Tibial artery (tissue), 4 donors: ENCODE measurements around the gene WDR7.

Source experiments
- DNase-seq, 2 donors: peaks; one replicate each; pipeline ENCODE4 v3.0.0-alpha.2; 2019
- H3K27ac ChIP-seq, 2 donors: fragments of 200-600 bp; sonication (generic) in 1 of 2; 1 replicate in 1 of 2; 2 replicates in 1 of 2; pipeline ENCODE4 v1.5.1; 2018 to 2019; ENCODE audit warnings: mild to moderate bottlenecking in 1 of 2
- H3K27me3 ChIP-seq, 2 donors: fragments of 200-600 bp; sonication (generic) in 1 of 2; one replicate each; pipeline versions ENCODE4 v1.5.1 to v1.6.0; 2016 to 2019
- H3K36me3 ChIP-seq, 3 donors: fragments of 200-600 bp; sonication (generic) in 2 of 3; one replicate each; pipeline ENCODE4 v1.5.1; 2016 to 2019; ENCODE audit warnings: mild to moderate bottlenecking in 2 of 3
- H3K4me1 ChIP-seq, 4 donors: fragments of 200-600 bp; sonication (generic) in 2 of 4; 1 replicate in 3 of 4; 2 replicates in 1 of 4; pipeline ENCODE4 v1.5.1; 2016 to 2019
- H3K4me3 ChIP-seq, 2 donors: fragments of 200-600 bp; sonication (generic) in 1 of 2; 1 replicate in 1 of 2; 2 replicates in 1 of 2; pipeline ENCODE4 v1.5.1; 2018 to 2019; ENCODE audit warnings: mild to moderate bottlenecking in 2 of 2
- H3K9me3 ChIP-seq, 3 donors: fragments of 200-600 bp; sonication (generic) in 1 of 3; one replicate each; pipeline ENCODE4 v1.5.1; 2016 to 2019
- intact Hi-C: fragments of 100-400 bp; cut with DNase I; formaldehyde crosslinking; loops from one replicate; pipeline ENCODE4 v1.15.0; 2023; ENCODE audit warnings: low total_unique reads
- TF ChIP-seq, protein P1 (sequence below), 2 experiments: fragments of 200-600 bp in 1 of 2; fragments of 450-650 bp in 1 of 2; IDR thresholded peaks; one replicate each; pipeline ENCODE4 v1.5.1; 2017 to 2019; ENCODE audit warnings: antibody characterized with exemption in 2 of 2, mild to moderate bottlenecking in 1 of 2, moderate library complexity in 1 of 2

Gene WDR7

GRCh38 chr18:56738184-56738583 is 87.0 kb downstream of the WDR7 start:
- intact Hi-C loops = no loop called here
- Histone ChIP-seq H3K4me3 (no peak overlapping the region), H3K36me3 (peaks cover 0 to 7% (median 0%) of the 10 kb centered on the region in 3 donors), H3K4me1 (no peaks in the 10 kb centered on the region), H3K27ac (no peak overlapping the region), H3K9me3 (no peaks in the 10 kb centered on the region), H3K27me3 (no peaks in the 10 kb centered on the region)
- TF ChIP-seq, protein P1, sequence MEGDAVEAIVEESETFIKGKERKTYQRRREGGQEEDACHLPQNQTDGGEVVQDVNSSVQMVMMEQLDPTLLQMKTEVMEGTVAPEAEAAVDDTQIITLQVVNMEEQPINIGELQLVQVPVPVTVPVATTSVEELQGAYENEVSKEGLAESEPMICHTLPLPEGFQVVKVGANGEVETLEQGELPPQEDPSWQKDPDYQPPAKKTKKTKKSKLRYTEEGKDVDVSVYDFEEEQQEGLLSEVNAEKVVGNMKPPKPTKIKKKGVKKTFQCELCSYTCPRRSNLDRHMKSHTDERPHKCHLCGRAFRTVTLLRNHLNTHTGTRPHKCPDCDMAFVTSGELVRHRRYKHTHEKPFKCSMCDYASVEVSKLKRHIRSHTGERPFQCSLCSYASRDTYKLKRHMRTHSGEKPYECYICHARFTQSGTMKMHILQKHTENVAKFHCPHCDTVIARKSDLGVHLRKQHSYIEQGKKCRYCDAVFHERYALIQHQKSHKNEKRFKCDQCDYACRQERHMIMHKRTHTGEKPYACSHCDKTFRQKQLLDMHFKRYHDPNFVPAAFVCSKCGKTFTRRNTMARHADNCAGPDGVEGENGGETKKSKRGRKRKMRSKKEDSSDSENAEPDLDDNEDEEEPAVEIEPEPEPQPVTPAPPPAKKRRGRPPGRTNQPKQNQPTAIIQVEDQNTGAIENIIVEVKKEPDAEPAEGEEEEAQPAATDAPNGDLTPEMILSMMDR (IDR thresholded peaks at IDR 0.05) = no peak
- no peak for DNase-seq

DNA sequence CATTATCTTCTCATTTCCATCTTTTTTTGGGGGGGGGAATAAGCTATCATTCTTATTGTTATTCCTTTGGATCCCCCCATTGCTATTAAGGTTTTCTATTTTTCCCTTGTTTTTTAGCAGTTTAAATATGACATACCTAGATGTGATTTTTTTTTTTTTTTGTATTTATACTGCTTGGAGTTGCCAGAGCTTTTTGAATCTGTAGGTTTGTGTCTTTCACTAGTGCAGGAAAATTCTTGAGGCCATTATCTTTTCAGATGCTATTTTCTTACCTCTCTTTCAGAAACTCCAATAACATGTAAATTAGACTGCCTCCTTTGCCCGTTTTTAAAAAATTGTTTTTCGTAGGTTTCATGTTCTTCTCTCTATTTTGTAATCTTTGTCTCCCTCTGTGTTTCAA is 88.6 kb downstream of the WDR7 start:
- DNase-seq = no peak
- Histone ChIP-seq H3K4me1 (no peaks in the 10 kb centered on the region), H3K27me3 (no peaks in the 10 kb centered on the region), H3K27ac (no peak overlapping the region), H3K36me3 (peaks cover 0 to 7% (median 0%) of the 10 kb centered on the region in 3 donors), H3K4me3 (no peak overlapping the region), H3K9me3 (no peaks in the 10 kb centered on the region)
- intact Hi-C loops = loop anchor here (10.0 kb wide), 1 partner anchor 825 kb away; no protein-coding TSS in a partner anchor
- TF ChIP-seq, protein P1 (IDR thresholded peaks at IDR 0.05) = no peak

GRCh38 chr18:56740645-56741044 is 89.5 kb downstream of the WDR7 start:
- Histone ChIP-seq H3K9me3 (no peaks in the 10 kb centered on the region), H3K27ac (no peak overlapping the region), H3K27me3 (no peaks in the 10 kb centered on the region), H3K4me3 (no peak overlapping the region), H3K4me1 (no peaks in the 10 kb centered on the region), H3K36me3 (peaks cover 0 to 2% (median 0%) of the 10 kb centered on the region in 3 donors)
- intact Hi-C loops = loop anchor here (10.0 kb wide), 1 partner anchor 824 kb away; no protein-coding TSS in a partner anchor
- TF ChIP-seq, protein P1 (IDR thresholded peaks at IDR 0.05) = no peak
- no peak for DNase-seq

- Histone ChIP-seq H3K9me3 (no peaks in the 10 kb centered on the region), H3K36me3 (no peaks in the 10 kb centered on the region), H3K27ac (no peak overlapping the region), H3K4me1 (no peaks in the 10 kb centered on the region), H3K27me3 (no peaks in the 10 kb centered on the region), H3K4me3 (no peak overlapping the region)
- TF ChIP-seq, protein P1 (IDR thresholded peaks at IDR 0.05) = no peak
- intact Hi-C loops = loop anchor here (10.0 kb wide), 1 partner anchor 823 kb away; no protein-coding TSS in a partner anchor
- no peak for DNase-seq
Observed at GRCh38 chr18:56741685-56742084, 90.5 kb downstream of the WDR7 start.

GRCh38 chr18:56743115-56743514 is 92.0 kb downstream of the WDR7 start:
- H3K4me3 ChIP-seq = no peak overlapping the region
- no peak overlapping the region for H3K27ac ChIP-seq
- TF ChIP-seq, protein P1 (IDR thresholded peaks at IDR 0.05) = no peak
- no peaks in the 10 kb centered on the region for H3K4me1 ChIP-seq
- intact Hi-C loops = loop anchor here (10.0 kb wide), 1 partner anchor 822 kb away; no protein-coding TSS in a partner anchor
- no peaks in the 10 kb centered on the region for H3K27me3 ChIP-seq
- H3K36me3 ChIP-seq = no peaks in the 10 kb centered on the region
- H3K9me3 ChIP-seq = no peaks in the 10 kb centered on the region
- DNase-seq = no peak
